ENCODE results near the gene PRADC1.
"Not testable (repeated sequence)": the region's sequence is repeated elsewhere in the genome, so short reads cannot be mapped to it uniquely, and the experiment has no call there.

PRADC1 gene

DNA sequence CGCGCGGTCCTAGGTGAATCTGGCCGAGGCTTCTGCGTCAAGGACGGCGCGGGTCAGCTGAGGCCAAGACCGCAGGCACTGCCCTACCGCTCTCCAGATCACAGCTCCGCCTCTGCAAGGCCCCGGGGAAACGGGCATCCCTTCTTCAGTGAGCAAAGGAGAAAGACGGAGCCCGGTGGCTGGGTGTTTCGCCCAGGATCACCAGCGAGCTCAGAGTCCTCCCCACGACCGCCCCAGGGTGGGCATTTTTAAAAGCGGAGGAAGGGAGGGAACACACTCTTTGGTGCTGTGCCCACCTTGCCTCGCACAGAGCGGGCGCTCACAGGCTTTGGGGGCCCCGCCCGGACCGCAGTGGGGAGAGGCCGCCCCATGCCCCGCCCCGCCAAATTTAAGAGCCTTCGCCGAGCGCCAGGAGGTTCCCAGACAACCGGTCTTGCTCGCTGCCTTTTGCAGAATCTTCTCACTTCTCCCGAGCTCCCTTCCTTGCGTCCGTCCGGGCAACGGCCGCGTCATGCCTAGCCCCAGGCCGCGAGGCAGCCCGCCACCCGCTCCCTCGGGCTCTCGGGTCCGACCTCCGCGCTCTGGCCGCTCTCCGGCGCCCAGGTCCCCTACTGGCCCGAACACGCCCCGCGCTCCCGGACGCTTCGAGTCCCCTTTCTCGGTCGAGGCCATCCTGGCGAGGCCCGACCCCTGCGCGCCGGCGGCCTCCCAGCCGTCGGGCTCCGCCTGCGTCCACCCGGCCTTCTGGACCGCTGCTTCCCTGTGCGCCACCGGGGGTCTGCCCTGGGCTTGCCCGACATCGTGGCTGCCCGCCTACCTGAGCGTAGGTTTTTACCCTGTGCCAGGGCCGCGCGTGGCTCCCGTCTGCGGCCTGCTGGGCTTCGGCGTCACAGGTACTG, 30.6 kb downstream of the PRADC1 start, which contains the start of gene NOTO:
Gene NOTO (plus strand): TSS at position 419 of the 899 bp plus-strand sequence. CDS start 93 bp downstream, at position 512.
- DNase-seq (ENCODE audit: low spot score) = peak; percentile 23

DNA sequence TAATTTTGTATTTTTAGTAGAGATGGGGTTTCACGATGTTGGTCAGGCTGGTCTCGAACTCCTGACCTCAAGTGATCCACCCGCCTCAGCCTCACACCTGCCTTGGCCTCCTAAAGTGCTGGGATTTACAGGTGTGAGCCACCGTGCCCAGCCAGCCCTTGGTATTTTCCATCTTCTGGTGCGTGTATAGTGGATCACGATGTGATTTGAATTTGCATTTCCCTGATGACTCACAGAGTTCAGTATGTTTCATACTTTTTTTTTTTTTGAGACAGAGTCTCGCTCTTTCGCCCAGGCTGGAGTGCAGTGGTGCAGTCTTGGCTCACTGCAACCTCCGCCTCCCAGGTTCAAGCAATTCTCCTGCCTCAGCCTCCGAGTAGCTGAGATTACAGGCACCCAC, 32.8 kb downstream of the PRADC1 start:
- not testable (repeated sequence) for DNase-seq (ENCODE audit: low spot score)

GRCh38 chr2:73197579-73197978, 35.5 kb downstream of the PRADC1 start:
- no peak for DNase-seq (ENCODE audit: low spot score)

- no peak for DNase-seq (ENCODE audit: low spot score)
These were observed 45.5 kb downstream of the PRADC1 start for GRCh38 chr2:73187549-73187948.

GRCh38 chr2:73185965-73186364, 47.1 kb downstream of the PRADC1 start:
- DNase-seq (ENCODE audit: low spot score) = no peak
